NCI-H345 treated with DMSO at 0.1 percent for 48 hours (cell line): ENCODE results near the gene CTNNB1.

Source experiments
- DNase-seq: peaks from one replicate; lab custom pipeline; 2025; ENCODE audit not compliant: unreplicated experiment; lab: John Stamatoyannopoulos, UW

CTNNB1 gene

GRCh38 chr3:41192885-41193284 is 6.4 kb upstream of the CTNNB1 start:
- DNase-seq: no peak

- no peak for DNase-seq
Observed at GRCh38 chr3:41193794-41194539, 5.3 kb upstream of the CTNNB1 start.

- no peak for DNase-seq
Observed at GRCh38 chr3:41194701-41195100, 4.6 kb upstream of the CTNNB1 start.

DNA sequence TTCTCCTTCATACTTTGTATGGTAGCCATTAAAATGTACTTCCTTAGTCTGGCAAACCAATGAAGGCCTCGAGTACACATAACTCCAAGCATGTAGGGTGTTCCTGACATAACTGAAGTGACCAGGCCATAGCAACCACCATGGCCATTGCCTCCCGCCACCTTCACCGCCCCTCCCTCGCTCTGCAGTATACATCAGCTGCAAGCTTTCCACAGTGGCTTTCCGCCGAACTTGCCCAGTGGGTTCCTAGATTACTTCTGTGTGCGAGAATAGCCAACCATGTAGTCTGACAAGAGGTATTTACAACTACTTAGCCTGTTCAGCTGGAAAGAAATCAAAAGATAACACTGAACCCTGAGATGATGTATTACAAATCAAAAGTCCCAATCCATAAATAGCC is 3.4 kb upstream of the CTNNB1 start:
- DNase-seq: no peak

DNA sequence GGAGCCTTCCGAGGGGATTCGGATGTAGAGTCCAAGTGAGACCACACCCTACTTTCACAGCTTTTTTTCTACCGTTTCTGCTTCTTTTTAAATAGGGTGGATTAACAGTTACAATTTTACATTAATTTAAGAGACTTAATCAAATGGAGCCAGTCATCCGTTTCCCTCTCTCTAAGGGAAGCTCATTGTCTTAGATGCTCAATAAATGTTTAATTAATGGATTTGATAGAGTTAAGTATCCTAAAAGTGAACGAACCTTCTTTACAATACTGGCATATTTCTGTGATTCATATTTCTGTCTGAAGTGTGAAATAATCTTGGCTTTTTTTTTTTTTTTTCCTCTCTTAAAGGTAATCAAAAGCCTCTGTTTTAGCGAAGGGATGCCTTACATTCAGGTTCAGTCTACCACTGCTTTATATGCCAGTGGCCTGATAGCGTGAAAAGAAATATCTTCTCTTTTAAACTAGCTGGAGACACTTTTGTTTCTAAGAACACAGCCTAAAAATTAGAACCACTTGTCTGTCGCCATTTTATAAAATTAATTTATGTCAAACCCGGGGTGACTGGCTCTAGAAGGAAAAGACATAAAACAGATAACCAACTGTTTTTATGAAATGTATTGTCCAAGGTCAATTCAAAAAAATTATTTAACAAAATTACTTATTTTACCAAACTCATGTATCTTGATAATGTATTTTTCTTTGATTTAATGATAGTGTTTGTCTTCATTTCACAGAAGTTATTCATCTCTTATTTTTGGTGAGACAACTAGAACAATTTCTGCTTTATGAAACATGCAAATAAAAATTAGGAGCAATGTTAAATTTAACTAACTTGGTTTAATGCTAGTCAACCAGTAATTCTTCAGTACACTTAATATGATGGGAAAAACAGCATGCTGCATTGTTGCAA is 2.5 kb upstream of the CTNNB1 start:
- no peak for DNase-seq

GRCh38 chr3:41198046-41198445 is 1.3 kb upstream of the CTNNB1 start:
- DNase-seq: no peak

DNA sequence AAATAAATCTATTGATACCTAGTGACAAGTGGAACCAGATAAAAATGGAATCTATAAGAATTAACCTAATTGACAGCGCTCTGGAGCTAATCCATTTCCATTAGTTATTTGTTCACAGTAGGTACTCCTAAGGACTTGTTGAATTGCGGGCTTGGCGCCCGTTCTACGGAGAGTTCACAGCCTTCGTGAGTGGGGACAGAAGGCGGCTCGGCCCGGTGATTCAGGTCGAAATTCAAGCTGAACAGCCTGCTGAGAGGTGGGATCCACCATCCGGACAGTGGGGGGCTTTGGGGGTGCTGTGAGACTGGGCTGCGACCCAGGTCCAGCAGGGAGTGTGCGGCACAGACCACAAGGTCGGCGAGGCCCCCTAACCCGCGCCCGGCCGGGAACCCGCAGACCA is 779 bp upstream of the CTNNB1 start:
- DNase-seq: no peak

GRCh38 chr3:41199866-41200668 is 762 bp downstream of the CTNNB1 start:
- DNase-seq: no peak

- DNase-seq: no peak
Observed at GRCh38 chr3:41200669-41201021, 1.3 kb downstream of the CTNNB1 start.

GRCh38 chr3:41202075-41202833 is 2.9 kb downstream of the CTNNB1 start:
- DNase-seq: no peak

- peak; percentile 16 for DNase-seq
Observed at GRCh38 chr3:41202834-41203345, 3.6 kb downstream of the CTNNB1 start.

- no peak for DNase-seq
Observed at GRCh38 chr3:41204369-41204768, 5.1 kb downstream of the CTNNB1 start.

- no peak for DNase-seq
Observed at GRCh38 chr3:41205591-41205990, 6.3 kb downstream of the CTNNB1 start.

- DNase-seq: no peak
Observed at GRCh38 chr3:41207355-41207754, 8.1 kb downstream of the CTNNB1 start.

DNA sequence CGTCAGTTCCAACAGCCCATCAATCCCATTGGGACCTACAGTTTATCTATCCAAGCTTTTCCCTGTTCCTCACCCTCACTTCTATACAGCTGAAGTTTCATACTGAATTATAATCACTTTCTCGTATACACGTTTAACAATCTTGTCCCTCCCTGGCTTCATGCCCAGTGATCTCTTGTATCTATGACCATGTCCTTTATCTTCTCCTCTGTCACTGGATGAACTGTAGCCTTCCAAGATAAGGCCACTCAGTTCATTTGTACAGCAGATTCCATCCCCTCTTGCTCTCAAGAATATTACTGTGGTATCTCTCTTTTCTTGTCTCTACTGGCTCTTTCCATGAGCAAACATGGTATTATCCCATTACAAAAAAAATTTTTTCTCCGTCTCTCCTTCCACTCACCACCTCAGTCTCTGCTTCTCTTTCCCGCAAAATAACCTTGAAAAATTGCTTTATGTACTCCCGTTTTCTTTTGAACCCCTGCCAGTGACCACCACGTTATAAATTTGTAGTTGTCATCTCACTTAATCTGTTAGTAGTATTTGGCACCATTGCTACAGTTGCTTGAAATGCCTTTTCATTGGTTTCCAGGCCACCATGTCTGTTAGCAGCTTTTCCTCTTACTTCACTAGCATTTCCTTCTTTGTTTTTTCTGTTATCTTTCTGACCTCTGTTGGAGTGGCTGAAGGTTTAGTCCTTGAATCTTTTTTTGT is 9.4 kb downstream of the CTNNB1 start:
- DNase-seq: no peak

GRCh38 chr3:41209646-41210045 is 10.3 kb downstream of the CTNNB1 start:
- no peak for DNase-seq

DNA sequence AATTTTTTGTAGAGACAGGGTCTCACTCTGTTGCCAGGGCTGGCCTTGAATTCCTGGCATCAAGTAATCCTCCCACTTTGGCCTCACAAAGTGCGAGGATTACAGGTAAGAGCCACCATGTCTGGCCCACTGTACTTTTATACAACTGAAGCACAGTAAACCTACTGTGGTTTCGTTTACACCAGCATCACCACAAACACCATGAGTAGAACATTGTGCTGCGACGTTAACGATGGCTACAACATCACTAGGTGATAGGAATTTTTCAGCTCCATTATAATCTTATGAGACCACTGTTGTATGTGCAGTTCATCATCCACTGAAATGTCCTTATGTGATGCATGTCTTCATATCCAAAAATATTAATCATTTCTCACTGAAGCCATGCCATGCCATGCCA is 11.7 kb downstream of the CTNNB1 start:
- DNase-seq: no peak

GRCh38 chr3:41212088-41212487 is 12.8 kb downstream of the CTNNB1 start:
- DNase-seq: no peak

GRCh38 chr3:41213588-41213987 is 14.3 kb downstream of the CTNNB1 start:
- DNase-seq: no peak

DNA sequence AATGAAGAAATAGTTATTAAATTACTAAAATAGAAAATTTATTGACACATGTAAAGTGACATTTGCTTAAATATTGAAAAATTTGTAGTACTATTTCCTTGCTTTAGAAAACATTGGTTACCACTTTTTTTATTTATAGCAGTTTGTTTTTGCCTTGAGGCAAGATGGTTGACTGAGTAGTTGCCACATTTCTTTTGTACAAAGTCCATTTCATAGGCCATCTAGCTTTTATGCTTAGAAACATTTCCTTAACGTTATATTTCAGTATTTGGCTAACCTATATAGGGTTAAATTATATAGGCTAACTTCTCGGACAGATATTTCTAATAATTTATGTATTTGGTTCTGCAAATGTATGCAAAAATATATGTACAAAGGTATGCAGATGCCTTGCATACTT is 17.1 kb downstream of the CTNNB1 start:
- no peak for DNase-seq
